IPS-15b (cell line): Measurements from ENCODE around the gene KRTAP6-2.

ENCODE experiments used
- H3K27me3 ChIP-seq: one replicate; pipeline ENCODE4 v1.6.1; 2013; ENCODE audit warnings: low read length; ENCODE audit not compliant: control insufficient read depth, insufficient read depth
- H3K36me3 ChIP-seq: one replicate; pipeline ENCODE4 v1.6.1; 2013; ENCODE audit warnings: low read length; ENCODE audit not compliant: control insufficient read depth, insufficient read depth
- H3K4me1 ChIP-seq: one replicate; pipeline ENCODE4 v1.6.1; 2013; ENCODE audit warnings: mild to moderate bottlenecking, low read length; ENCODE audit not compliant: control insufficient read depth, insufficient read depth
- H3K4me3 ChIP-seq: one replicate; pipeline ENCODE4 v1.5.1; 2013; ENCODE audit warnings: low read depth, low read length
- H3K9ac ChIP-seq: one replicate; pipeline ENCODE4 v1.6.1; 2013; ENCODE audit warnings: low read depth, mild to moderate bottlenecking, low read length
- H3K9me3 ChIP-seq: one replicate; pipeline ENCODE4 v1.6.1; 2013; ENCODE audit warnings: mild to moderate bottlenecking, low read length; ENCODE audit not compliant: control insufficient read depth, insufficient read depth

The KRTAP6-2 gene

GRCh38 chr21:30598802-30599201, at the start of gene KRTAP6-2:
TSS of gene KRTAP6-2 (minus strand) at chr21:30598902. CDS start at chr21:30598874, 28 bp downstream.
- H3K9me3 ChIP-seq, result no peaks in the 10 kb centered on the region
- no peaks in the 10 kb centered on the region for H3K27me3 ChIP-seq

GRCh38 chr21:30646904-30647414, 48.3 kb upstream of the KRTAP6-2 start:
- Histone ChIP-seq H3K9me3 (no peaks in the 10 kb centered on the region), H3K4me1 (no peaks in the 10 kb centered on the region), H3K4me3 (no peak overlapping the region), H3K36me3 (no peaks in the 10 kb centered on the region), H3K9ac (no peak overlapping the region), H3K27me3 (no peaks in the 10 kb centered on the region)

More at GRCh38 chr21:30598802-30599201, at the start of gene KRTAP6-2:
- Histone ChIP-seq H3K4me1 (no peaks in the 10 kb centered on the region), H3K36me3 (no peaks in the 10 kb centered on the region), H3K4me3 (no peak within 1 kb of the TSS), H3K9ac (no peak within 1 kb of the TSS)

GRCh38 chr21:30642564-30642963, 43.9 kb upstream of the KRTAP6-2 start, which contains the start of gene KRTAP20-3:
TSS of gene KRTAP20-3 (plus strand) at chr21:30642864.
- Histone ChIP-seq H3K4me3 (no peak within 1 kb of the TSS), H3K27me3 (no peaks in the 10 kb centered on the region), H3K9ac (no peak within 1 kb of the TSS), H3K9me3 (no peaks in the 10 kb centered on the region), H3K36me3 (no peaks in the 10 kb centered on the region), H3K4me1 (no peaks in the 10 kb centered on the region)

- Histone ChIP-seq H3K9me3 (no peaks in the 10 kb centered on the region), H3K4me3 (no peak overlapping the region), H3K27me3 (no peaks in the 10 kb centered on the region), H3K9ac (no peak overlapping the region), H3K4me1 (no peaks in the 10 kb centered on the region), H3K36me3 (no peaks in the 10 kb centered on the region)
Measured at GRCh38 chr21:30638686-30639085, 40.0 kb upstream of the KRTAP6-2 start.

- no peaks in the 10 kb centered on the region for H3K27me3 ChIP-seq
- H3K9me3 ChIP-seq, result no peaks in the 10 kb centered on the region
- H3K4me1 ChIP-seq, result no peaks in the 10 kb centered on the region
Measured at GRCh38 chr21:30634906-30635305, 36.2 kb upstream of the KRTAP6-2 start, which contains the start of gene KRTAP20-2. TSS of gene KRTAP20-2 (plus strand) at chr21:30635206. CDS start at chr21:30635264, 58 bp downstream.

GRCh38 chr21:30629200-30629599, 30.5 kb upstream of the KRTAP6-2 start:
- H3K36me3 ChIP-seq, result no peaks in the 10 kb centered on the region
- H3K9ac ChIP-seq, result no peak overlapping the region
- no peaks in the 10 kb centered on the region for H3K4me1 ChIP-seq
- no peaks in the 10 kb centered on the region for H3K9me3 ChIP-seq
- no peak overlapping the region for H3K4me3 ChIP-seq
- H3K27me3 ChIP-seq, result no peaks in the 10 kb centered on the region

More at GRCh38 chr21:30634906-30635305, 36.2 kb upstream of the KRTAP6-2 start, which contains the start of gene KRTAP20-2:
- no peak within 1 kb of the TSS for H3K4me3 ChIP-seq
- no peaks in the 10 kb centered on the region for H3K36me3 ChIP-seq
- H3K9ac ChIP-seq, result no peak within 1 kb of the TSS

GRCh38 chr21:30628109-30628508, 29.4 kb upstream of the KRTAP6-2 start:
- H3K4me1 ChIP-seq, result no peaks in the 10 kb centered on the region
- no peak overlapping the region for H3K4me3 ChIP-seq
- no peak overlapping the region for H3K9ac ChIP-seq
- H3K36me3 ChIP-seq, result no peaks in the 10 kb centered on the region
- no peaks in the 10 kb centered on the region for H3K27me3 ChIP-seq
- H3K9me3 ChIP-seq, result no peaks in the 10 kb centered on the region

GRCh38 chr21:30625449-30626165, 26.9 kb upstream of the KRTAP6-2 start:
- Histone ChIP-seq H3K4me1 (no peaks in the 10 kb centered on the region), H3K9me3 (no peaks in the 10 kb centered on the region), H3K36me3 (no peaks in the 10 kb centered on the region), H3K4me3 (no peak overlapping the region), H3K9ac (no peak overlapping the region), H3K27me3 (no peaks in the 10 kb centered on the region)

- Histone ChIP-seq H3K4me3 (no peak overlapping the region), H3K9me3 (no peaks in the 10 kb centered on the region), H3K4me1 (no peaks in the 10 kb centered on the region), H3K9ac (no peak overlapping the region), H3K27me3 (no peaks in the 10 kb centered on the region), H3K36me3 (no peaks in the 10 kb centered on the region)
Measured at GRCh38 chr21:30623362-30623761, 24.7 kb upstream of the KRTAP6-2 start.

- no peaks in the 10 kb centered on the region for H3K4me1 ChIP-seq
- no peaks in the 10 kb centered on the region for H3K9me3 ChIP-seq
- no peaks in the 10 kb centered on the region for H3K36me3 ChIP-seq
- H3K27me3 ChIP-seq, result no peaks in the 10 kb centered on the region
- H3K9ac ChIP-seq, result no peak within 1 kb of the TSS
- no peak within 1 kb of the TSS for H3K4me3 ChIP-seq
Measured at GRCh38 chr21:30620522-30620921, 21.8 kb upstream of the KRTAP6-2 start, which contains the start of gene KRTAP20-4. TSS of gene KRTAP20-4 (plus strand) at chr21:30620627.

GRCh38 chr21:30620080-30620479, 21.4 kb upstream of the KRTAP6-2 start:
- H3K4me3 ChIP-seq, result no peak overlapping the region
- no peaks in the 10 kb centered on the region for H3K36me3 ChIP-seq
- no peaks in the 10 kb centered on the region for H3K4me1 ChIP-seq
- no peaks in the 10 kb centered on the region for H3K27me3 ChIP-seq
- H3K9me3 ChIP-seq, result no peaks in the 10 kb centered on the region
- H3K9ac ChIP-seq, result no peak overlapping the region

GRCh38 chr21:30616125-30616524, 17.4 kb upstream of the KRTAP6-2 start, which contains the start of gene KRTAP20-1:
TSS of gene KRTAP20-1 (plus strand) at chr21:30616425. CDS start at chr21:30616455, 30 bp downstream.
- H3K4me1 ChIP-seq, result no peaks in the 10 kb centered on the region

More at GRCh38 chr21:30616125-30616524, 17.4 kb upstream of the KRTAP6-2 start, which contains the start of gene KRTAP20-1:
- Histone ChIP-seq H3K9me3 (no peaks in the 10 kb centered on the region), H3K9ac (no peak within 1 kb of the TSS), H3K36me3 (no peaks in the 10 kb centered on the region), H3K4me3 (no peak within 1 kb of the TSS), H3K27me3 (no peaks in the 10 kb centered on the region)
